Natural killer cell treated with Interleukin-12 subunit alpha and Interleukin-12 subunit beta and Interleukin-15 and Interleukin-18, amount 100 ng/mL, for 72 hours (primary cell): ENCODE data around the gene METTL2A. TPM values are rescaled to one million over a fixed set of nuclear protein-coding genes. Genes with fewer than 3 reads are reported as not detected.
"Not testable (repeated sequence)": the region's sequence is repeated elsewhere in the genome, so short reads cannot be mapped to it uniquely, and the experiment has no call there.

Experiments
- ATAC-seq, 2 donors: fragments of 150-1000 bp; cut with Tn5 transposase in 1 of 2; sonication (Bioruptor Pico), chemical (Tn5 transposase) in 1 of 2; 2 replicates each; pipeline ENCODE4 v1.10.0; 2021
- DNase-seq: peaks from one replicate; pipeline ENCODE4 v3.0.0; 2022; ENCODE audit warnings: low spot score
- H3K27ac Mint-ChIP-seq, 2 donors: 1 replicate in 1 of 2; 2 replicates in 1 of 2; pipeline ENCODE4 v1.8.0; 2022; ENCODE audit warnings: mixed read lengths in 2 of 2, mild to moderate bottlenecking in 1 of 2, moderate library complexity in 1 of 2
- H3K27me3 Mint-ChIP-seq, 2 donors: 1 replicate in 1 of 2; 2 replicates in 1 of 2; pipeline ENCODE4 v1.8.0; 2022; ENCODE audit warnings: mixed read lengths in 2 of 2
- H3K36me3 Mint-ChIP-seq: one replicate; pipeline ENCODE4 v1.8.0; 2022; ENCODE audit warnings: mixed read lengths
- H3K4me1 Mint-ChIP-seq, 2 donors: 1 replicate in 1 of 2; 2 replicates in 1 of 2; pipeline ENCODE4 v1.8.0; 2022; ENCODE audit warnings: low read depth in 2 of 2, mixed read lengths in 2 of 2, mild to moderate bottlenecking in 1 of 2
- H3K4me3 Mint-ChIP-seq: one replicate; pipeline ENCODE4 v1.8.0; 2022; ENCODE audit warnings: mixed read lengths
- H3K9me3 Mint-ChIP-seq: 2 replicates; pipeline ENCODE4 v1.8.0; 2022; ENCODE audit warnings: mixed read lengths
- total RNA-seq, 2 donors: library from RNA; stranded (reverse); gene quantifications; one replicate each; pipeline ENCODE4 v1.2.3, GENCODE V29; 2022

METTL2A gene
- total RNA-seq, 2 donors from 2014 or later = 20.4 to 28.1 TPM

GRCh38 chr17:62453041-62453440 is 29.3 kb downstream of the METTL2A start:
- H3K27me3 Mint-ChIP-seq, H3K27ac Mint-ChIP-seq, H3K9me3 Mint-ChIP-seq, DNase-seq, ATAC-seq, H3K36me3 Mint-ChIP-seq, H3K4me3 Mint-ChIP-seq: not testable (repeated sequence)
- H3K4me1 Mint-ChIP-seq = peaks cover 14 to 17% of the 10 kb centered on the region in 2 donors

- not testable (repeated sequence) for H3K27me3 Mint-ChIP-seq, H3K27ac Mint-ChIP-seq, H3K9me3 Mint-ChIP-seq, H3K4me3 Mint-ChIP-seq, ATAC-seq, DNase-seq, H3K36me3 Mint-ChIP-seq
- H3K4me1 Mint-ChIP-seq = peaks cover 14 to 17% of the 10 kb centered on the region in 2 donors
Observed at GRCh38 chr17:62453656-62454055, 30.0 kb downstream of the METTL2A start.

- not testable (repeated sequence) for H3K27ac Mint-ChIP-seq, H3K4me3 Mint-ChIP-seq, ATAC-seq, H3K9me3 Mint-ChIP-seq, H3K36me3 Mint-ChIP-seq, DNase-seq, H3K27me3 Mint-ChIP-seq
- H3K4me1 Mint-ChIP-seq = peaks cover 14 to 17% of the 10 kb centered on the region in 2 donors
Observed at GRCh38 chr17:62454111-62454510, 30.4 kb downstream of the METTL2A start.

- Mint-ChIP-seq H3K27ac (no peak overlapping the region), H3K27me3 (peaks cover 0 to 7% of the 10 kb centered on the region in 2 donors), H3K9me3 (no peaks in the 10 kb centered on the region), H3K4me3 (no peak overlapping the region), H3K36me3 (no peaks in the 10 kb centered on the region), H3K4me1 (peaks cover 14 to 17% of the 10 kb centered on the region in 2 donors)
- DNase-seq (no peak), ATAC-seq (no peak)
Observed at GRCh38 chr17:62456016-62456415, 32.3 kb downstream of the METTL2A start.

- not testable (repeated sequence) for H3K27ac Mint-ChIP-seq, H3K4me1 Mint-ChIP-seq, ATAC-seq, DNase-seq, H3K27me3 Mint-ChIP-seq, H3K36me3 Mint-ChIP-seq, H3K4me3 Mint-ChIP-seq, H3K9me3 Mint-ChIP-seq
Observed at GRCh38 chr17:62458483-62458882, 34.8 kb downstream of the METTL2A start.

GRCh38 chr17:62464422-62464821 is 40.7 kb downstream of the METTL2A start:
- not testable (repeated sequence) for ATAC-seq, DNase-seq, H3K9me3 Mint-ChIP-seq

GRCh38 chr17:62465271-62465670 is 41.6 kb downstream of the METTL2A start:
- not testable (repeated sequence) for ATAC-seq, H3K4me1 Mint-ChIP-seq, H3K27ac Mint-ChIP-seq, H3K36me3 Mint-ChIP-seq, H3K4me3 Mint-ChIP-seq, H3K9me3 Mint-ChIP-seq, H3K27me3 Mint-ChIP-seq, DNase-seq

More at GRCh38 chr17:62464422-62464821, 40.7 kb downstream of the METTL2A start:
- H3K27me3 Mint-ChIP-seq, H3K27ac Mint-ChIP-seq, H3K4me1 Mint-ChIP-seq, H3K36me3 Mint-ChIP-seq, H3K4me3 Mint-ChIP-seq: not testable (repeated sequence)

GRCh38 chr17:62470666-62471379 is 47.1 kb downstream of the METTL2A start:
- H3K27ac Mint-ChIP-seq, H3K4me3 Mint-ChIP-seq, H3K4me1 Mint-ChIP-seq, H3K36me3 Mint-ChIP-seq, H3K9me3 Mint-ChIP-seq, DNase-seq, H3K27me3 Mint-ChIP-seq: not testable (repeated sequence)
- ATAC-seq = peak in 1 of 2 donors; percentile 36

- not testable (repeated sequence) for H3K27me3 Mint-ChIP-seq, H3K4me1 Mint-ChIP-seq, H3K36me3 Mint-ChIP-seq, DNase-seq, H3K4me3 Mint-ChIP-seq, H3K27ac Mint-ChIP-seq, ATAC-seq, H3K9me3 Mint-ChIP-seq
Observed at GRCh38 chr17:62471380-62471880, 47.7 kb downstream of the METTL2A start.

- H3K36me3 Mint-ChIP-seq, H3K27ac Mint-ChIP-seq, H3K4me3 Mint-ChIP-seq, DNase-seq, H3K27me3 Mint-ChIP-seq, ATAC-seq, H3K9me3 Mint-ChIP-seq, H3K4me1 Mint-ChIP-seq: not testable (repeated sequence)
Observed at GRCh38 chr17:62473030-62473982, 49.6 kb downstream of the METTL2A start.

GRCh38 chr17:62477111-62477510 is 53.4 kb downstream of the METTL2A start:
- H3K9me3 Mint-ChIP-seq, H3K36me3 Mint-ChIP-seq, ATAC-seq, H3K27me3 Mint-ChIP-seq, DNase-seq: not testable (repeated sequence)
- H3K27ac Mint-ChIP-seq = peak overlapping the region; percentile 65 to 72
- peaks cover 17 to 22% of the 10 kb centered on the region in 2 donors for H3K4me1 Mint-ChIP-seq
- peak overlapping the region; percentile 86 for H3K4me3 Mint-ChIP-seq

GRCh38 chr17:62477718-62478408 is 54.2 kb downstream of the METTL2A start:
- DNase-seq, H3K27me3 Mint-ChIP-seq, H3K9me3 Mint-ChIP-seq, H3K36me3 Mint-ChIP-seq: not testable (repeated sequence)
- H3K4me3 Mint-ChIP-seq = peak overlapping the region; percentile 86
- ATAC-seq = peak; percentile 44 to 47
- H3K4me1 Mint-ChIP-seq = peaks cover 19 to 27% of the 10 kb centered on the region in 2 donors
- peak overlapping the region; percentile 65 to 72 for H3K27ac Mint-ChIP-seq

GRCh38 chr17:62478424-62478879 is 54.8 kb downstream of the METTL2A start, which contains the start of gene TLK2:
Gene TLK2, plus strand, starts transcription at chr17:62478825. Its CDS starts 2,301 bp downstream, at chr17:62481126.
- Mint-ChIP-seq H3K27me3 (no peaks in the 10 kb centered on the region), H3K4me3 (peak within 1 kb of the TSS; percentile 96), H3K9me3 (no peaks in the 10 kb centered on the region), H3K4me1 (peaks cover 19 to 27% of the 10 kb centered on the region in 2 donors), H3K27ac (peak within 1 kb of the TSS; percentile 89 to 96), H3K36me3 (peaks cover 5% of the 10 kb centered on the region)
- peak; percentile 85 for DNase-seq
- ATAC-seq = peak; percentile 87 to 92
